GM20431 (cell line): Measurements from ENCODE around the gene VSIG2.

ENCODE experiments used
- in situ Hi-C: fragments of 300-500 bp; cut with MseI, MboI; formaldehyde crosslinking; loops from one replicate; pipeline ENCODE4 v1.15.0; 2020; ENCODE audit warnings: low sequenced_read_pairs; ENCODE audit not compliant: unreplicated experiment

Gene VSIG2

GRCh38 chr11:124752471-124753102 lies 532 bp upstream of the VSIG2 start:
- in situ Hi-C loops, result loop anchor here (25.0 kb wide), 1 partner anchor 90 kb away; the partner anchor contains the start of genes SIAE and SPA17

GRCh38 chr11:124751391-124751740 lies 689 bp downstream of the VSIG2 start:
- in situ Hi-C loops, result loop anchor here (25.0 kb wide), 1 partner anchor 89 kb away; the partner anchor contains the start of genes SIAE and SPA17

- in situ Hi-C loops, result loop anchor here (25.0 kb wide), 1 partner anchor 88 kb away; the partner anchor contains the start of genes SIAE and SPA17
These were observed 2.1 kb downstream of the VSIG2 start for GRCh38 chr11:124749912-124750311.

DNA sequence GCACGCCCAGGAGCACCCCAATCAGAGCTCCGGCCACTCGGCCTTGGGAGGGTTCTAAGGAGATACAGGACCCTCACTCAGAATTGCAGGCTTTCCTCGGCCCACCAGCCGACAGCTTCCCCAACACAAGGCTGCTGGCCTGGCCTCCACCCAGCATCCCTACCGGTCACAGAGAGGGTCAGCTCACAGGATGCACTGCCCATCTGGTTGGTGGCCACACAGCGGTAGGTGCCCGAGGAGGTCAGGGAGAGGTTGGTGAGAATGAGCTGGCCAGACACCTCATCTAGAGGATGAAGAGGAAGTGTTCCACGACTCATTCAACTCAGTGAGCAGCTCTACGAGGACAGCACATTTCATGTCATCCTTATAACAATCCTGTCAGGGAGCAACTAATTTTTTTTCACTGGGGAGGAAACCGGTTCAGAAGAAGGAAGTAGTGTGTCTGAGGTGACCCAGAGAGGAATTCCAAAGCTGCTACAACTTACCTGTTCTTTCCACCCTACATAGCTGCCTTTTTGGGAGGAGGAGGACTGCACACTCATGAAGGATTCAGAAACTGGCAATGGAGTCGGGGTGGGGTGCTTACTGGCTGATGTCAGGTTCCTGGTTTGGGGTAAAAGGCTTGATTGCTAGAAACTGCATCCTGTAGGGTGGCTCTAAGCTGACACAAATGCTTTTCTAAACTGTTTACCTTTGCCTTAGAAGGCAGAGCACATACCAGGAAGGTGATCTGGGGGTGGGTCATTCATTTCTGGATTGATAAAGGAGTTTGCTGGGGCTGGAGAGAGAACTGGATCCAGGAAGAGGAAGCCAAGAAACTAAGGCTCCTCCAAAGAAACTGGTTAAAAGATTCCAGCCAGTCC lies 3.3 kb downstream of the VSIG2 start:
- in situ Hi-C loops, result no loop called here

DNA sequence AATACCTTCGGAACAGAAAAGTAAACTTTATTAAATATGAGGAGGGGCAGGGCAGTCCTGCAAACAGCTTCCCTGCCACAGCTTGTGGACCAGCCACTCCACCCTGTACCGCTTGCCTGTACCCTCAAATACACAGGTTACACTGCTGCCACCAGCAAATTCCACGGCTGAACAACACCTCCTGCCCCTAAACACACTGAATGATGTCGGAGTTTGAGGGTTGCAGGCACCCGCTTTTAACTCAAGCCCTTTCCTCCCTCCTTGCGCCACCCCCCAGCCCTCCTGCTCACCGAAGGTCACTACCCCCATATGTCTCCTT lies 4.0 kb downstream of the VSIG2 start:
- in situ Hi-C loops, result no loop called here

- in situ Hi-C loops, result no loop called here
These were observed 4.5 kb downstream of the VSIG2 start for GRCh38 chr11:124747406-124748099.

DNA sequence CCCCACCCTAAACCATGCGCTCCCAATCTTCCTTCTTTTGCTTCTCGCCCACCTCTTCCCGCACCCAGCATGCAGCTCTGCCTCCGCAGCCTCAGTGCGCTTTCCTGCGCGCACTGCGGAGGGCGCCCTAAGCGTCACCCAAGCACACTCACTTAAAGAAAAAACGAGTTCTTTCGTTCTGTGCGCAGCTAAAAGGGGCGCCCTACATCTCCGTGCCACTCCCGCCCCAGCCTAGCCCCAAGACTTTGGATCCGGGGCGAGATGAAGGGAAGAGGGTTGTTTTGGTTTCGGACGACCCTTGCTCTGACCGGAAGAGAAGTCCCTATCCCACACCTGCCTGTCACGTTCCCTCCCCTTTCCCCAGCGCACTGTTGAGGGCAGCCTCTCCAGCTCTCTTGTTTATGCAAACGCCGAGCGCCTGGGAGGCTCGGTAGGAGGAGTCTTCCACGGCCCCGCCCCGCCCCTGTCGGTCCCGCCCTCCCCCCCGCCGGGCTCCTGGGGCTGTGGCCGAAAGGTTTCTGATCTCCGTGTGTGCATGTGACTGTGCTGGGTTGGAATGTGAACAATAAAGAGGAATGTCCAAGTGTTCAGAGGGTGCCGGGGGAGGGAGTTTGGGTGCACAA lies 5.3 kb downstream of the VSIG2 start:
- in situ Hi-C loops, result no loop called here

DNA sequence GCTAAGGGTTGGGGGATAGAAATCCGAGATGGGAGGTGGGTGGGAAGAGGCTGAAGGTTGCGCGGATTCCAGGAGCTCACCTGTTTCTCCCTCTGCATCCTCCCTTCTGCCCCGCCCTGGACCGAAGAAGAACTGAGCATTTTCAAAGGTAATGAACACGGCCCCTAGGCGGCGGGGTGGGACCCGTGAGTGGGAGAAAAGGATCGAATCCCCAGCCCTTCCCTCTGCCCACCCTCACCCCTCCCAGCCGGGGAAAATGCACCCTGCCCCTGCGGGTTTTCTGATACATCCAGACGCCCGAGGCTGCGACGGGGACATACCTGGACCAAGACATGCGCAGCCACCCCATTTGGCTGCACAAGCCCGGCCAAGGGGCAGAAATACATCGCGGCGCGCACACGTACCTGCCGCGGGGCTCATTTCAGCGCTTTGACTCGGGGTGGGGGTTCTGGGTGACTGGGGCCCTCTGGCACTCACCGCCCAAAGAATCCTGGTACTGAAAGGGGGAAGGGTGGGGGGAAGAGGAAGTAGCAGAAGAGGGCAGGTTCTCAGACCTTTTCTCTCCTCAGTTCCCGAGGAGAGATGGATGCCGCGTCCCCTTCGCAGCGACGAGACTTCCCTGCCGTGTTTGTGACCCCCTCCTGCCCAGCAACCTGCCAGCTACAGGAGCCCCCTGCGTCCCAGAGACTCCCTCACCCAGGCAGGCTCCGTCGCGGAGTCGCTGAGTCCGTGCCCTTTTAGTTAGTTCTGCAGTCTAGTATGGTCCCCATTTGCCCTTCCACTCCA lies 6.0 kb downstream of the VSIG2 start:
- in situ Hi-C loops, result no loop called here

- in situ Hi-C loops, result no loop called here
These were observed 6.7 kb downstream of the VSIG2 start for GRCh38 chr11:124745270-124745834.

- in situ Hi-C loops, result no loop called here
These were observed 9.0 kb downstream of the VSIG2 start for GRCh38 chr11:124743050-124743449.

- in situ Hi-C loops, result no loop called here
These were observed 9.5 kb downstream of the VSIG2 start for GRCh38 chr11:124742555-124742954.

GRCh38 chr11:124740277-124740882 lies 11.7 kb downstream of the VSIG2 start:
- in situ Hi-C loops, result no loop called here

- in situ Hi-C loops, result no loop called here
These were observed 12.4 kb downstream of the VSIG2 start, which contains the start of gene NRGN for GRCh38 chr11:124739479-124740276. NRGN (plus strand) TSS chr11:124739942; CDS start chr11:124740085, 143 bp downstream.

GRCh38 chr11:124738713-124739478 lies 13.2 kb downstream of the VSIG2 start:
- in situ Hi-C loops, result no loop called here

DNA sequence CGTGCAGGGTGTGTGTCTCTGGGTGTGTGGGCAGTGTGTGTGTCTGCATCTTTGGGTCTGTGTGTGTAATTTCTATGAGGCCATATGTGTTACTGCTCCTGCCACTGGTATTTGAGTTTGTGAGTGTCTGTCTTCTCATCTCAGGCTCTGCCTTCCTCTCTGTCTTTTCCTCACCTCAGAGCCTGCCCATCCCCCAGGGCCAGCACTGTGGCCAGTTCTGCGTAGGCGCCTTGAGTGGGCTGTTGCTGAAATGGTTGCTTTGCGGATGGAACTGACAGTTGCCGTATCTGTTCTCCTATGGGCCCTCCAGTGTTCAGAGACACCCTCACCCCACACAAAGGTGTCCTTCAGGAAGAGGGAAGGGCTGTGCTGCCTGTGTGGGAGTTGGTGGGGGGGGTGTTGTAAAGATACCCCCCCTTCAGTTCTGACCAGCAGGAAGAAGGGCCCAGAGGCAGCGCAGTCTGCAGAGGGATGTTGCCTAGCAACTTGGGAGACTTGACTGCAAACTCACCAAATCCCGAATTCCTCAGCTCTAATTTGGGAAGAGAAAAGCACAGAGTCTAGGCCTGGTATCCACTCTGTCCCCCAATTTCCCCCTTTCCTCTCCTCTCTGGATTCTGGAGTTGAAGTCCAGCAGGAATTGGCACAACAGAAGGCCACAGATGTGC lies 14.3 kb downstream of the VSIG2 start:
- in situ Hi-C loops, result no loop called here

- in situ Hi-C loops, result no loop called here
These were observed 15.3 kb downstream of the VSIG2 start for GRCh38 chr11:124736736-124737135.

DNA sequence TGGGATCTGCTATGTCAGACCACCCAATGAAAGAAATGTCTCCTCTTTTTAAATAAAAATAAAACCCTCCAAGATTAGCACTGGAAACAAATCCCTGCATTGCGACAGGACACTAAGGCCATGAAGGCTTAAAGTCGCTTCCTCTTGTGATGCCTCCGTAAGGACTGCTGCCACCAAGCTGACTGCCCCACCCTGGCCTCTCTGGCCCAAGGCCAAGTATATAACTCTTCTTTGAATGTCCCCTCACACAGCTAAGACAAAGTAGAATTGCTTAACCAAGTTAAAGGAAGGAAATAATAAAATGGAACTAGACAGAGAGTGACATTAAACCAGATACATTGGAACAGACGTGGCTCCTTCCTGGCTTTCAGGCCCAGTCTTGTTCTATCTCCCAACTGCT lies 19.8 kb downstream of the VSIG2 start:
- in situ Hi-C loops, result no loop called here
